ENCODE data around the gene SULT1A3.
"Not testable (repeated sequence)": the region's sequence is repeated elsewhere in the genome, so short reads cannot be mapped to it uniquely, and the experiment has no call there.

SULT1A3 gene

DNA sequence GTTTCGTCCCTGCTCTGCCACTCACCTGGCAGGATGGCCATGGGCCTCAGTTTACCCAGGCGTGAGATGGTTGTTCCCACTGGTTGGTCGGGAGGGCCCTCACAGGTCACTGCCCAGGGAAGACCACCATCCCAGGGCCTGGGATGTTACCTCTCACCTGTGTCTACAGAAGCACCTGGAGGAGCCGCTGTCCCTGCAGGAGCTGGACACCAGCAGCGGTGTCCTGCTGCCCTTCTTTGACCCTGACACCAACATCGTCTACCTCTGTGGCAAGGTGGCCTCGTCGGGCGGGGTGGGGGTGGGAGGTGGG lies 11.5 kb upstream of the SULT1A3 start:
- no peak for DNase-seq

DNA sequence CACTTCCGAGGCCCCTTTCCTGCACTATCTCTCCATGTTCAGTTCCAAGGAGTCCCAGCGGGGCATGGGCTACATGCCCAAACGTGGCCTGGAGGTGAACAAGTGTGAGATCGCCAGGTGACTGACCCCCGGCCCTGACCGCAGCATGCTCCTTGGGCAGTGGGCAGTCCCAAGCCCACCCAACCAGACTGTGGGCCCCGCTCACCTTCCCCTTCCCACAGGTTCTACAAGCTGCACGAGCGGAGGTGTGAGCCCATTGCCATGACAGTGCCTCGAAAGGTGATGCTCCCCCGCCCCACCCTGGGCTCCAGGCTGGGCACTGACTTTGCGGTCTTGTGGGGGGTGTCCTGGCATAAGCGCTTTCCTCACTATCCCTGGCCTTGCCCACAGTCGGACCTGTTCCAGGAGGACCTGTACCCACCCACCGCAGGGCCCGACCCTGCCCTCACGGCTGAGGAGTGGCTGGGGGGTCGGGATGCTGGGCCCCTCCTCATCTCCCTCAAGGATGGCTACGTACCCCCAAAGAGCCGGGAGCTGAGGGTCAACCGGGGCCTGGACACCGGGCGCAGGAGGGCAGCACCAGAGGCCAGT lies 11.0 kb upstream of the SULT1A3 start:
- DNase-seq: no peak

GRCh38 chr16:30191158-30191557 lies 7.9 kb upstream of the SULT1A3 start:
- DNase-seq: not testable (repeated sequence)

DNA sequence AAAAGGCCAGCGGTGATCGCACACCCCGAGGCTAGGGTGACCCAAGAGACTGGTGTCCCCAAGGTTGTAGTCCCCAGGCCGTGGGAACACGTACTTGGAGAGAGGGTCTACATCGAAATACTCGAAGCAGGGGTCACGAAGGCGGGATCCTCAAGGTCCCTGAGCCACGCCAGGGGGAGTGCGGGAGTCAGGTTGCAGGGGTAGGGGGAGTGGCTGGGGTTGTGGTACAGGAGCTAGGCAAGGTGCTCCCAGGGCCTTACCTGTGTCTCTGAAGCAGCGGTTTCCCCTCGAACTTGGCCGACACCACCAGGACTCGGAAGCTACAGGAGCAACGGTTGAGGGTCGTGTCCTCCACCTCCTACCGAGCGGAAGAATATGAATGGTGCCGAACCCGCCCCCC lies 6.0 kb upstream of the SULT1A3 start:
- not testable (repeated sequence) for DNase-seq

GRCh38 chr16:30193615-30194014 lies 5.4 kb upstream of the SULT1A3 start, which contains the start of the genes BOLA2B and SLX1A:
Gene BOLA2B (minus strand): TSS chr16:30193666. CDS start chr16:30193595, 71 bp downstream.
Gene SLX1A (plus strand): TSS chr16:30193875. CDS start chr16:30194085, 210 bp downstream.
- not testable (repeated sequence) for DNase-seq

DNA sequence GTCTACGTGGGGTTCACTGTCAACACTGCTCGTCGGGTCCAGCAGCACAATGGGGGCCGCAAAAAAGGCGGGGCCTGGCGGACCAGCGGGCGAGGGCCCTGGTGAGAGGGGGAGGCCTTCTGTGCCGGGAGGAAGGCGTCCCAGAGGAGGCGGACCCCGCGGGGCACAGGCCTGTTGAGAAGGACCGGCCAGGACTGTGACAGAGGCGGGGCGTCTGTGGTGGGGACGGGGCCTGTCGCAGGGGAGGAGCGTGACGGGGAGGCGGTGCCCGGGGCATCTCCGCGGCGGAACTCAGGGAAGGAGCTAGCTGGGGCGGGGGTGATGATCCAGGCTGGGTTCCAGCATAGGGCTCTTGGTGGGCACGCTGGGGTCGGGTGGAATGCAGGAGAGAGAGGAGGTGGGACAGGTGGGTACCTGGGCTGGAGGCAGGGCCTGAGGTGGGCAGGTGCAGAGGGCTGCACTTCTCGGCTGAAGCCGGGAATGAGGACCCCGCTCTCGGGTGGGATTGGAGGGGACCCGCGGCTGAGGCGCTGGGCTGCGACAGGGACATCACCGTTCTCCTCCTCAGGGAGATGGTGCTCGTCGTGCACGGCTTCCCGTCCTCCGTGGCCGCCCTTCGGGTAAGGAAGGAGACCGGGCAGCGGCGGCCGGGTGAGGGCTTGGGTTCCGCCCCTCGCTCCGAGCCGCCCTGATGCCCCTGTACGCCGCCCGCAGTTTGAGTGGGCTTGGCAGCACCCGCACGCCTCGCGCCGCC lies 4.7 kb upstream of the SULT1A3 start:
- not testable (repeated sequence) for DNase-seq

- not testable (repeated sequence) for DNase-seq
Measured at GRCh38 chr16:30197001-30197400, 2.1 kb upstream of the SULT1A3 start.

DNA sequence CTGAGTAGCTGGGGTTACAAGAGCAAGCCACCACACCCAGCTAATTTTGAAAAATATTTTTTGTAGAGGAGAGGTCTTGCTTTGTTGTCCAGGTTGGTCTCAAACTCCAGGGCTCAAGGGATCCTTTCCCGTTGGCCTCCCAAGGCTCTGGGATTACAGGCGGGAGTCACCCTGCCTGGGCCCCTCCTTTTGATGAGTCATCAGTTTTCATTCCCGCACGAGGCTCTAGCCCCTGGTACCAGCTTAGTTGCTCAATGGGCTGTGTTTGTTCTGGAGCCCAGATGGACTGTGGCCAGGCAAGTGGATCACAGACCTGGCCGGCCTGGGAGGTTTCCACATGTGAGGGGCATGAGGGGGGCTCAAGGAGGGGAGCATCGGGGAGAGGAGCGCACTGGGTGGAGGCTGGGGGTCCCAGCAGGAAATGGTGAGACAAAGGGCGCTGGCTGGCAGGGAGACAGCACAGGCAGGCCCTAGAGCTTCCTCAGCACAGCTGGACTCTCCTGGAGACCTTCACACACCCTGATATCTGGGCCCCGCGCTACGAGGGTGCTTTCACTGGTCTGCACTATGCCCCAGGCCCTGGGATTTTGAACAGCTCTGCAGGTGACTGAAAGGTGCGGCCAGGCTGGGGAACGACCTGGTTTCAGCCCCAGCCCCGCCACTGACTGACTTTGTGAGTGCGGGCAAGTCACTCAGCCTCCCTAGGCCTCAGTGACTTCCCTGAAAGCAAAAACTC lies 721 bp downstream of the SULT1A3 start:
- DNase-seq: not testable (repeated sequence)

DNA sequence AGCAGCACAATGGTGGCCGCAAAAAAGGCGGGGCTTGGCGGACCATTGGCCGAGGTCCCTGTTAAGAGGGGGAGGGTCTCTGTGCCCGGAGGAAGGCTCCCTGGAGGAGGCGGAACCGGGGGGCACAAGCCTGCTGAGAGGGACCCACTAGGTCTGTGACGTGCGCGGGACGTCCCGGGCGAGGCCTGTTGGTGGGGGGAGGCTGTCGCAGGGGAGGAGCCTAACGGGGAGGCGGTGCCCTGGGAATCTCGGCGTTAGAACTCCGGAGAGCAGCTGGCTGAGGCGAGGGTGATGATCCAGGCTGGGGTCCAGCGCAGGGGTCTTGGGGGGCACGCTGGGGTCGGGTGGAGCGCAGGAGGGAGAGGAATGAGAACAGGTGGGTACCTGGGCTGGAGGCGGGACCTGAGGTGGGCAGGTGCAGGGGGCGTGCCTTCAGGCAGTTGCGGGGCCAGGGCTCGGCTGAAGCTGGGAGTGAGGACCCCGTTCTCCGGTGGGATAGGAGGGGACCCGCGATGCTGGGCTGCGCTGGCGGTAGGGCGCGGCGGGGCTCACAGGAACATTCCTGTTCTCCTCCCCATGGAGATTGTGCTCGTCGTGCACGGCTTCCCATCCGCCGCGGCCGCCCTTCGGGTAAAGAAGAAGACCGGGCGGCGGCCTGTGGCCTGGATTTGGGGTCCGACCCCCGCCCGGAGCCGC lies 6.6 kb downstream of the SULT1A3 start:
- DNase-seq: peak; percentile 2

DNA sequence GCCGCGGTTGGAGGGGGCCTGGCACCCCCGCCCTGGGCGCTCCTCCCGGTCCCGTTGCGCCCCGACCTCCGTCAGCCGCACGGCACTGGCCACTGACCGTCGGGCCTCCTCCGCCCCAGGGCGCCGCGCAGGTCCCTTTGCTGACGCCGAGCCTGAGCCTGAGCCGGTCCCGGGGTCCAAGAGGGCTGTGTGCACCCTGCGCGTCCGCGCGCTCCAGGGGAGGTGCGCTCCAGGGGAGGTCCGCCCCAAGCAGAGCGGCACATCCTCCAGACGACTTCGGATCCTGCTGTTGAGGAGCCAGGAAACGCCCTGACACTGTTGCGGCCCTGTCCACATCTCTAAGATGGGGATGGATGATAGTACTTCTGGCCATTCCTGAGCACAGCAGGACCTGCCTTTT lies 7.2 kb downstream of the SULT1A3 start:
- not testable (repeated sequence) for DNase-seq

- not testable (repeated sequence) for DNase-seq
Measured at GRCh38 chr16:30207063-30207704, 8.1 kb downstream of the SULT1A3 start.

- not testable (repeated sequence) for DNase-seq
Measured at GRCh38 chr16:30209032-30209431, 10.0 kb downstream of the SULT1A3 start.

DNA sequence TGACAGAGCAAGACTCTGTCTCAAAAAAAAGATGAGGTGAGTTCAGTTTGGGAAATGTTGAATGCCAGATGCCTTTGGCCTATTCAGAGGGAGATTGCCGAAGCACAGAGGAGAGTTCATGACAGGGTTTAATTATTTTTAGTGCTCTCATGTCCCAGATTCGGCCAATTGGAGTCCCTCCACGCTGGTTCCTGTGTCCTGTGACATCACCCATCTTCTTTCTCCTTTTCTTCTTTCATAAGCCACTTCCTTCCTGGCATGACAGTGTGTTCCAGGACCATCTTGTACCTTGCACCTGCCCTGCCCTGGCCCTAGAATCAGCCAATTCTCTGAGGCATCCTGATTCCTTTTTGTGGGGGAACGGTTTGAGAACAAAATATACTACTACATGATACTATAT lies 12.4 kb downstream of the SULT1A3 start:
- not testable (repeated sequence) for DNase-seq

GRCh38 chr16:30217082-30217481 lies 18.0 kb downstream of the SULT1A3 start:
- not testable (repeated sequence) for DNase-seq

DNA sequence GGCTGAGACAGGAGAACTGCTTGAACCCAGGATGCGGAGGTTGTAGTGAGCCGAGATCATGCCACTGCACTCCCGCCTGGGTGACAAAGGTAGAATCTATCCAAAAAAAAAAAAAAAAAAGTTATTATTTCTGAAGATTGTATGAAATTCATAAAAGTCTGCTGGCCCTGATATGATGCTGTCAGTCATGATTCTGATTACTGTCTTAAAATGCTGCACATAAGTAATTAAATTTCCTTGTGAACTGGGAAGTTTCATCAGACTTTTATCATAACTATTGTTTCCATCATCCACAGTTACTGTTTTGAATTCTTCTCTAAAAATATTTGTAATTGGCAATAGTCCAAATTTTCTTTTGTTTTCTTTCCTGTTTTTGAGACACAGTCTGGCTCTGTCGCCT lies 49.3 kb downstream of the SULT1A3 start, which contains the start of gene NPIPB13:
TSS of gene NPIPB13 (minus strand) at position 101 of the 400 bp plus-strand sequence. CDS start 2,906 bp downstream, outside the sequence.
- not testable (repeated sequence) for DNase-seq
